H1 (cell line): ENCODE results near the gene URM1. TPM values are rescaled to one million over a fixed set of nuclear protein-coding genes. Genes with fewer than 3 reads are reported as not detected.

Experiments used
- BACH1 ChIP-seq: IDR thresholded peaks from 2 replicates; pipeline ENCODE4 v1.6.1; 2012; ENCODE audit warnings: low read length, improper control_type of control experiment
- BCL11A ChIP-seq, 2 experiments: IDR thresholded peaks; one replicate each; pipeline ENCODE4 v1.6.1; 2011; ENCODE audit warnings: low read depth in 2 of 2, low read length in 2 of 2, mild to moderate bottlenecking in 2 of 2
- BRCA1 ChIP-seq: IDR thresholded peaks from 2 replicates; pipeline ENCODE4 v1.6.1; 2012; ENCODE audit warnings: low read depth, low read length, improper control_type of control experiment
- CBX5 ChIP-seq: fragments of 300-800, 300-1000 bp; sonication (generic); IDR thresholded peaks from 2 replicates; pipeline ENCODE4 v1.7.1; 2016; ENCODE audit warnings: antibody characterized with exemption, low read length, low read depth
- CBX8 ChIP-seq: fragments of 300-800, 300-1000 bp; sonication (generic); IDR thresholded peaks from 2 replicates; pipeline ENCODE4 v1.7.1; 2016; ENCODE audit warnings: low read depth, low read length, borderline replicate concordance
- CHD1 ChIP-seq: IDR thresholded peaks from 2 replicates; pipeline ENCODE4 v1.6.1; 2012; ENCODE audit warnings: low read depth, low read length, improper control_type of control experiment
- CHD2 ChIP-seq: IDR thresholded peaks from 2 replicates; pipeline ENCODE4 v1.6.1; 2012; ENCODE audit warnings: low read length, improper control_type of control experiment
- EZH2 ChIP-seq: fragments of 200-600 bp; sonication (generic); IDR thresholded peaks from 2 replicates; pipeline ENCODE4 v1.7.1; 2012; ENCODE audit warnings: low read depth, mild to moderate bottlenecking, moderate library complexity, low read length, inconsistent platforms; ENCODE audit not compliant: severe bottlenecking
- HDAC6 ChIP-seq: IDR thresholded peaks from one replicate; pipeline ENCODE4 v1.7.1; 2012; ENCODE audit warnings: low read depth, mild to moderate bottlenecking, inconsistent platforms, low read length, moderate library complexity
- JUN ChIP-seq: IDR thresholded peaks from 2 replicates; pipeline ENCODE4 v1.6.1; 2011; ENCODE audit warnings: low read depth, mild to moderate bottlenecking, improper control_type of control experiment, low read length
- KDM4A ChIP-seq: IDR thresholded peaks from one replicate; pipeline ENCODE4 v1.7.1; 2012; ENCODE audit warnings: low read depth, mild to moderate bottlenecking, moderate library complexity, low read length, inconsistent platforms; ENCODE audit not compliant: severe bottlenecking
- MAX ChIP-seq: IDR thresholded peaks from 2 replicates; pipeline ENCODE4 v1.6.1; 2012; ENCODE audit warnings: inconsistent platforms
- NRF1 ChIP-seq: IDR thresholded peaks from 2 replicates; pipeline ENCODE4 v1.6.1; 2011; ENCODE audit warnings: mild to moderate bottlenecking, low read depth, low read length, improper control_type of control experiment
- PHF8 ChIP-seq: fragments of 200-600 bp; sonication (generic); conservative IDR thresholded peaks from 2 replicates; pipeline ENCODE4 v1.7.1; 2012; ENCODE audit warnings: low read depth, mild to moderate bottlenecking, inconsistent platforms, low read length, moderate library complexity
- RBBP5 ChIP-seq: IDR thresholded peaks from 2 replicates; pipeline ENCODE4 v1.7.1; 2012; ENCODE audit warnings: low read depth, mild to moderate bottlenecking, inconsistent platforms, low read length, moderate library complexity, borderline replicate concordance
- RFX5 ChIP-seq: IDR thresholded peaks from 2 replicates; pipeline ENCODE4 v1.6.1; 2011; ENCODE audit warnings: low read depth, low read length, improper control_type of control experiment, borderline replicate concordance
- RNF2 ChIP-seq: fragments of 200-900, 300-1000 bp; sonication (generic); IDR thresholded peaks from 2 replicates; pipeline ENCODE4 v1.7.1; 2016; ENCODE audit warnings: borderline replicate concordance, low read depth, mild to moderate bottlenecking, antibody characterized with exemption, low read length; ENCODE audit not compliant: poor library complexity, severe bottlenecking; ENCODE audit errors: missing control alignments
- SIN3A ChIP-seq, 2 experiments: IDR thresholded peaks in 1 of 2; conservative IDR thresholded peaks in 1 of 2; 2 replicates each; pipeline ENCODE4 v1.6.1; 2011 to 2012; ENCODE audit warnings: low read length in 2 of 2, improper control_type of control experiment in 1 of 2, low read depth in 1 of 2, mild to moderate bottlenecking in 1 of 2
- SIX5 ChIP-seq: IDR thresholded peaks from 2 replicates; pipeline ENCODE4 v1.6.1; 2011; ENCODE audit warnings: mild to moderate bottlenecking, low read depth, low read length
- SP2 ChIP-seq: IDR thresholded peaks from 2 replicates; pipeline ENCODE4 v1.6.1; 2012; ENCODE audit warnings: mild to moderate bottlenecking, low read length, inconsistent platforms
- TCF12 ChIP-seq: IDR thresholded peaks from 2 replicates; pipeline ENCODE4 v1.6.1; 2011; ENCODE audit warnings: low read depth, mild to moderate bottlenecking, low read length
- USF2 ChIP-seq: IDR thresholded peaks from 2 replicates; pipeline ENCODE4 v1.6.1; 2011; ENCODE audit warnings: low read length, improper control_type of control experiment
- YY1 ChIP-seq: IDR thresholded peaks from 2 replicates; pipeline ENCODE4 v1.6.1; 2011; ENCODE audit warnings: low read depth, mild to moderate bottlenecking, low read length
- polyA plus RNA-seq, 7 experiments: library from polyadenylated mRNA; depleted of rRNA in 3 of 7; stranded (reverse) in 5 of 7; unstranded in 2 of 7; fragments of >200 nt in 5 of 7; fragments of 200-250 nt in 2 of 7; gene quantifications; 1 replicate in 5 of 7; 2 replicates in 1 of 7; 4 replicates in 1 of 7; pipeline versions ENCODE4 v1.2.1 to v1.2.3, GENCODE V29; 2011 to 2013; ENCODE audit warnings: missing spikeins in 2 of 7, mixed read lengths in 2 of 7
- total RNA-seq: library from RNA; stranded (reverse); fragmentation: NEBNext Ultra II Directional; extraction: Animal tissue kit (Norgen Biotek cat#: 25700); gene quantifications from 2 replicates; pipeline ENCODE4 v1.2.1, GENCODE V29; 2021

Gene URM1
- total and polyA plus RNA-seq, 2 of the 8 experiments (the other 6 are each of a cell fraction or from before 2014, with no cell fraction given): 58.3 to 62.3 TPM

DNA sequence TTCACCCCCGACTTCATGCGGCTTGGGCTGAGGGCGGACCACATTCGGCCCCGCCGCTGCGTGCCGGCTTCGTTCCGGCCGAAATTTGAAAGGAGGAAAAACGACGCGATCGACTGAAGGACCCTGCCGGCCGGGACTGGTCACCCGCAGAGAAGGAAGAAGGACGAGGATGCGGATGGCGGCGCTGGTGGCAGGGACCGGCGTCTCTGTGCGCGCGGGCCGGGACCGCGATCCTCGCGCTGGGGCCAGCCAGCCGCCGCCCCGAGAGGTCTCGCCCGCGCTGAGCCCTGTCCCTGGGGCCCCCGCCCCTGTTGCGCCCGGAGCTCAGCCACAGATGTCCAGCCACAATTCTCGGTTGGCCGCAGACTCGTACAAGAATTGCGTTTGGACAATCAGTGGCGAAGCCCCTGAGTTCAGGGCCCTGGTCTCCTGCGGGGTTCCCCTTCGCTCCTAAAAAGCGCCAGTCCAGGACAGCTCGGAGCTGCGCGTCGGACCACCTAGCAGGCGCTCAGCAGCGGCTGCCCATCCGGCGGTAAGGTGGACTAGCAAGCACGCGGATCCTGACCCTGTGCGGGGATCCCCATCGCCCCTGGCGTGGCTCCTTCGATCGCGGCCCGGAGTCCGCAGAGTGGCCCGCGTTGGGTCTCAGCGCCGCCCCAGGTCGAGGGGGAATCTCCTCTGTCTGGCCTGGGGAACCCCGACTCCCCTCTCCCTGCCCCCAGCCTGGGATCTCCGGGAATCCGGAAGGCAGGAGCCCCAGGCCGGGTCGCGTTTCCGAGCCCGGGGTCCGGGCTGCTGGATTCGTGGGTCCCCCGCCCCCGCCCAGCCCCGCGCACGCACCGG is 21.3 kb downstream of the URM1 start (continued):
- TF ChIP-seq BACH1 (no peak), SP2 (no peak), BCL11A (IDR thresholded peaks at IDR 0.05; ENCODE audit: low read depth in 2 of 2, low read length in 2 of 2) (no peak), SIN3A (conservative IDR thresholded peaks at IDR 0.05 in 1 of 2, IDR thresholded peaks at IDR 0.05 in 1 of 2; ENCODE audit: low read depth in 1 of 2, low read length in 2 of 2) (no peak), JUN (no peak), RNF2 (peak; percentile 63), HDAC6 (no peak), EZH2 (peak; percentile 99), YY1 (no peak), MAX (no peak), KDM4A (peak; percentile 57), PHF8 (no peak), CBX8 (peak; percentile 63; the same call in 1 of the 2 replicates), CHD2 (no peak), BRCA1 (no peak), CBX5 (no peak), SIX5 (no peak), RFX5 (no peak), CHD1 (no peak), NRF1 (no peak), TCF12 (no peak), USF2 (no peak), RBBP5 (0 out of 2 replicates have a peak, but pooled peaks have one; percentile 37)
